OCI-LY3 (cell line): Measurements from ENCODE around the gene ATG16L2.

Experiments used
- CTCF ChIP-seq: fragments of 200-600, 300-600 bp; sonication (generic); IDR thresholded peaks from 2 replicates; pipeline ENCODE4 v1.5.1; 2014; ENCODE audit warnings: antibody characterized with exemption, low read length, low read depth
- EZH2phosphoT487 ChIP-seq: fragments of 200-600 bp; shearing (Covaris generic); IDR thresholded peaks from 2 replicates; pipeline ENCODE4 v1.6.1; 2018; ENCODE audit warnings: antibody characterized with exemption, mixed run types, low read depth

GRCh38 chr11:72764503-72764902 is 49.7 kb upstream of the ATG16L2 start:
- no peak for TF ChIP-seq CTCF
- no peak for TF ChIP-seq EZH2phosphoT487
